K562 (cell line): ENCODE data around the gene ROBO1. TPM values are rescaled to one million over a fixed set of nuclear protein-coding genes. Genes with fewer than 3 reads are reported as not detected.
"Not testable (repeated sequence)": the region's sequence is repeated elsewhere in the genome, so short reads cannot be mapped to it uniquely, and the experiment has no call there.

Experiments
- ATAC-seq: fragments of 200-7000 bp; cut with Tn5 transposase; 3 replicates; pipeline ENCODE4 v1.9.1; 2020; ENCODE audit warnings: moderate library complexity
- BruUV-seq: library from RNA; stranded (reverse); fragments of 400-500 nt; replicated peaks from 2 replicates; lab custom pipeline; 2021; lab: Mats Ljungman, UMichigan
- CTCF ChIA-PET: fragments of 300-600 bp; formaldehyde crosslinking; extraction: SDS; loops from one replicate; lab custom pipeline; 2021; ENCODE audit warnings: low intra/inter-chr PET ratio; lab: Yijun Ruan, JAX
- POLR2A ChIA-PET: fragments of 300-600, 350-650 bp; sonication (Branson Sonifier 250); formaldehyde crosslinking; extraction: SDS; loops from one replicate; lab custom pipeline; 2021; ENCODE audit warnings: antibody characterized with exemption, inconsistent platforms; lab: Yijun Ruan, JAX
- DNase-seq, 4 experiments: peaks; one replicate each; pipeline versions ENCODE4 v3.0.0 to v3.0.0-alpha.2; 2011 to 2018; ENCODE audit warnings: low spot score in 3 of 4, mixed read lengths in 3 of 4; ENCODE audit errors: extremely low read depth in 1 of 4
- FAIRE-seq: peaks from 2 replicates; lab custom pipeline; 2011; peaks lifted over from hg19 to GRCh38; lab: Jason Lieb, UNC
- H2AFZ ChIP-seq: 2 replicates; pipeline ENCODE4 v1.6.0; 2011; ENCODE audit warnings: low read depth, low read length, control low read depth, inconsistent platforms
- H3K27ac ChIP-seq: fragments of 200-600 bp; 3 replicates; pipeline ENCODE4 v1.8.0; 2011; ENCODE audit warnings: low read depth, mild to moderate bottlenecking, control low read depth, inconsistent platforms, low read length, moderate library complexity, mixed read lengths; ENCODE audit errors: extremely low read depth
- H3K27me3 ChIP-seq, 2 experiments: fragments of 300-600 bp in 1 of 2; 2 replicates in 1 of 2; 3 replicates in 1 of 2; pipeline versions ENCODE4 v1.6.0 to v1.8.0; 2011; ENCODE audit warnings: inconsistent platforms in 2 of 2, low read length in 2 of 2, mild to moderate bottlenecking in 1 of 2, mixed read lengths in 1 of 2, moderate library complexity in 1 of 2; ENCODE audit not compliant: control insufficient read depth in 2 of 2, insufficient read depth in 2 of 2
- H3K36me3 ChIP-seq: fragments of 300-600 bp; 3 replicates; pipeline ENCODE4 v1.8.0; 2011; ENCODE audit warnings: mild to moderate bottlenecking, low read length, inconsistent platforms; ENCODE audit not compliant: control insufficient read depth, insufficient read depth
- H3K4me1 ChIP-seq, 2 experiments: fragments of 200-600 bp in 1 of 2; replicated peaks in 1 of 2; 2 replicates in 1 of 2; 3 replicates in 1 of 2; pipeline versions ENCODE4 v1.5.1 to v1.8.0; 2011; ENCODE audit warnings: inconsistent platforms in 2 of 2, low read length in 2 of 2, mild to moderate bottlenecking in 1 of 2, mixed read lengths in 1 of 2, moderate library complexity in 1 of 2; ENCODE audit not compliant: control insufficient read depth in 2 of 2, insufficient read depth in 2 of 2
- H3K4me2 ChIP-seq: 2 replicates; pipeline ENCODE4 v1.6.1; 2011; ENCODE audit warnings: low read length, control low read depth, inconsistent platforms, mixed read lengths; ENCODE audit not compliant: insufficient read depth
- H3K4me3 ChIP-seq: fragments of 200-600 bp; sonication (generic), shearing (Covaris generic); 2 replicates; pipeline ENCODE4 v1.5.1; 2016; ENCODE audit warnings: control low read depth, inconsistent platforms
- H3K79me2 ChIP-seq: fragments of 200-600 bp; 3 replicates; pipeline ENCODE4 v1.8.0; 2011; ENCODE audit warnings: low read length, inconsistent platforms; ENCODE audit not compliant: control insufficient read depth, insufficient read depth
- H3K9ac ChIP-seq, 2 experiments: 2 replicates each; pipeline versions ENCODE4 v1.6.0 to v1.6.1; 2011; ENCODE audit warnings: low read depth in 2 of 2, low read length in 2 of 2, control low read depth in 1 of 2, inconsistent platforms in 1 of 2, mild to moderate bottlenecking in 1 of 2, mixed read lengths in 1 of 2; ENCODE audit not compliant: insufficient read depth in 1 of 2
- H3K9me1 ChIP-seq: one replicate; pipeline ENCODE4 v1.6.0; 2011; ENCODE audit warnings: inconsistent platforms, mild to moderate bottlenecking, low read length, moderate library complexity; ENCODE audit not compliant: control insufficient read depth, insufficient read depth
- H3K9me3 ChIP-seq: replicated peaks from 2 replicates; pipeline ENCODE4 v1.5.1; 2011; ENCODE audit warnings: low read depth, low read length, inconsistent platforms; ENCODE audit not compliant: control insufficient read depth, insufficient read depth
- H4K20me1 ChIP-seq: replicated peaks from 2 replicates; pipeline ENCODE4 v1.6.1; 2011; ENCODE audit warnings: low read length, inconsistent platforms, mixed read lengths; ENCODE audit not compliant: control insufficient read depth, insufficient read depth
- HLTF ChIP-seq: fragments of 450-650 bp; IDR thresholded peaks from 2 replicates; pipeline ENCODE4 v1.6.1; 2016
- HOXB6 ChIP-seq: fragments of 250-450 bp; sonication (Bioruptor Pico); IDR thresholded peaks from 2 replicates; pipeline ENCODE4 v1.5.1; 2022; ENCODE audit warnings: mild to moderate bottlenecking, borderline replicate concordance
- POLR2H ChIP-seq: IDR thresholded peaks from 2 replicates; pipeline ENCODE4 v1.6.1; 2016; ENCODE audit warnings: missing genetic modification characterization, low read depth, mild to moderate bottlenecking, control low read depth, missing compliant biosample characterization, moderate library complexity
- POU5F1 ChIP-seq: fragments of 150-350 bp; IDR thresholded peaks from 2 replicates; pipeline ENCODE4 v1.6.1; 2014; ENCODE audit warnings: borderline replicate concordance, low read length, low read depth, mild to moderate bottlenecking; ENCODE audit not compliant: partially characterized antibody
- RAD21 ChIP-seq, 2 experiments: fragments of 250-450 bp in 1 of 2; fragments of 450-650 bp in 1 of 2; sonication (Bioruptor Pico) in 1 of 2; formaldehyde crosslinking in 1 of 2; IDR thresholded peaks in 1 of 2; conservative IDR thresholded peaks in 1 of 2; 2 replicates each; pipeline versions ENCODE4 v1.4.0 to v1.8.0; 2020 to 2022; ENCODE audit warnings: mild to moderate bottlenecking in 2 of 2, moderate library complexity in 1 of 2
- RNF2 ChIP-seq: sonication (generic); IDR thresholded peaks from 2 replicates; pipeline ENCODE4 v1.6.1; 2016
- THRAP3 ChIP-seq: fragments of 450-650 bp; IDR thresholded peaks from 2 replicates; pipeline ENCODE4 v1.6.1; 2016; ENCODE audit warnings: mild to moderate bottlenecking, inconsistent platforms, borderline replicate concordance
- YBX1 ChIP-seq: fragments of 450-650 bp; IDR thresholded peaks from 2 replicates; pipeline ENCODE4 v1.7.1; 2016; ENCODE audit warnings: mild to moderate bottlenecking
- ZNF146 ChIP-seq: IDR thresholded peaks from one replicate; pipeline ENCODE4 v1.6.1; 2018; ENCODE audit warnings: missing compliant biosample characterization; ENCODE audit not compliant: unreplicated experiment
- ZNF609 ChIP-seq: sonication (generic); formaldehyde crosslinking; IDR thresholded peaks from 2 replicates; pipeline ENCODE4 v1.8.1; 2023; ENCODE audit warnings: missing genetic modification reagents, mild to moderate bottlenecking, borderline replicate concordance
- WGBS: fragments of 100-300 bp; shearing (Covaris generic); methylation state at CpG from one replicate; pipeline ENCODE4 v1.1.6; 2016; ENCODE audit warnings: low coverage, mixed read lengths; ENCODE audit not compliant: insufficient coverage; ENCODE audit errors: missing lambda C conversion rate; 5-methylcytosine and 5-hydroxymethylcytosine counted together
- in situ Hi-C: fragments of 300-500 bp; cut with MboI; formaldehyde crosslinking; loops from 4 replicates; pipeline ENCODE4 v1.15.0; 2018; ENCODE audit warnings: inconsistent platforms, mixed read lengths
- intact Hi-C: fragments of 100-400 bp; cut with micrococcal nuclease; formaldehyde crosslinking; loops from 2 replicates; pipeline ENCODE4 v1.14.2; 2022
- polyA plus RNA-seq, 8 experiments: library from polyadenylated mRNA; depleted of rRNA in 4 of 8; stranded (reverse) in 5 of 8; unstranded in 3 of 8; fragments of >200 nt; fragmentation: Nextera tagmentation in 2 of 8; fragmentation: Illumina TruSeq in 1 of 8; extraction: Ambion mirVana in 2 of 8; extraction: Trizol in 1 of 8; gene quantifications; 2 replicates each; pipeline versions ENCODE4 v1.2.1 to v1.2.3, GENCODE V29; 2011 to 2014; ENCODE audit warnings: inconsistent platforms in 1 of 8, missing spikeins in 1 of 8
- total RNA-seq, 7 experiments: library from RNA; depleted of rRNA in 6 of 7; stranded (reverse); fragments of >200 nt in 6 of 7; fragmentation: Illumina TruSeq in 2 of 7; extraction: Trizol in 2 of 7; gene quantifications; 2 replicates each; pipeline versions ENCODE4 v1.2.1 to v1.2.3, GENCODE V29; 2011 to 2021; ENCODE audit warnings: low replicate concordance in 1 of 7

ROBO1 gene
- total and polyA plus RNA-seq, 9 of the 15 experiments (the other 6 are each of a cell fraction or from before 2014, with no cell fraction given): 0.01 to 0.53 (median 0.17) TPM; not detected in 5

- Histone ChIP-seq H3K9me1 (no peaks in the 10 kb centered on the region), H3K27me3 (no peaks in the 10 kb centered on the region), H3K9ac (no peak overlapping the region), H3K27ac (no peak overlapping the region), H3K4me2 (no peak overlapping the region), H2AFZ (no peak overlapping the region), H3K9me3 (no peaks in the 10 kb centered on the region), H3K79me2 (no peaks in the 10 kb centered on the region), H4K20me1 (no peaks in the 10 kb centered on the region), H3K4me1 (no peaks in the 10 kb centered on the region), H3K4me3 (no peak overlapping the region), H3K36me3 (no peaks in the 10 kb centered on the region)
- intact Hi-C loops: no loop called here
- no peak for FAIRE-seq
- CTCF ChIA-PET: no interaction called here
- WGBS: 0% methylated on average over 1 of the region's 1 CpG
- no TSS peak for BruUV-seq
- TF ChIP-seq HLTF (no peak), RNF2 (no peak), POLR2H (tag) (no peak), HOXB6 (no peak), RAD21 (CRISPR knock-in tag; conservative IDR thresholded peaks at IDR 0.05 in 1 of 2, IDR thresholded peaks at IDR 0.05 in 1 of 2) (no peak), THRAP3 (no peak), ZNF609 (CRISPR knock-in tag) (no peak), YBX1 (no peak), ZNF146 (CRISPR knock-in tag) (no peak), POU5F1 (no peak)
- no peak for ATAC-seq
- POLR2A ChIA-PET: no interaction called here
- in situ Hi-C loops: no loop called here
- DNase-seq: no peak
These were observed 261.0 kb downstream of the ROBO1 start for GRCh38 chr3:79506751-79507150.

GRCh38 chr3:79502216-79502681 lies 265.5 kb downstream of the ROBO1 start:
- POLR2A ChIA-PET, ATAC-seq, H3K4me2 ChIP-seq, H2AFZ ChIP-seq, H3K79me2 ChIP-seq, H3K27ac ChIP-seq, H3K9ac ChIP-seq, H4K20me1 ChIP-seq, H3K4me3 ChIP-seq, intact Hi-C loops, H3K9me1 ChIP-seq, BruUV-seq, DNase-seq, in situ Hi-C loops, H3K27me3 ChIP-seq, H3K4me1 ChIP-seq, H3K9me3 ChIP-seq, FAIRE-seq, H3K36me3 ChIP-seq: not testable (repeated sequence)
- WGBS: 0% methylated on average over 1 of the region's 39 CpGs
- CTCF ChIA-PET: interaction anchor here (0.6 kb wide), 1 partner anchor 89 kb away, joined by 6 read pairs; no protein-coding TSS in a partner anchor
